H1 (cell line): ENCODE measurements around the gene AKAP7.

Experiments
- CTCF ChIP-seq, 3 experiments: IDR thresholded peaks; 1 replicate in 2 of 3; 2 replicates in 1 of 3; pipeline versions ENCODE4 v1.5.1 to v1.6.1; 2011; ENCODE audit warnings: low read length in 3 of 3, mild to moderate bottlenecking in 3 of 3, inconsistent platforms in 2 of 3, low read depth in 1 of 3, moderate library complexity in 1 of 3; ENCODE audit not compliant: insufficient read depth in 1 of 3; ENCODE audit errors: control extremely low read depth in 1 of 3
- EP300 ChIP-seq, 2 experiments: IDR thresholded peaks; 1 replicate in 1 of 2; 2 replicates in 1 of 2; pipeline ENCODE4 v1.6.1; 2011 to 2012; ENCODE audit warnings: low read depth in 2 of 2, low read length in 2 of 2, mild to moderate bottlenecking in 2 of 2, borderline replicate concordance in 1 of 2, inconsistent platforms in 1 of 2, moderate library complexity in 1 of 2
- EZH2 ChIP-seq: fragments of 200-600 bp; sonication (generic); IDR thresholded peaks from 2 replicates; pipeline ENCODE4 v1.7.1; 2012; ENCODE audit warnings: low read depth, mild to moderate bottlenecking, moderate library complexity, low read length, inconsistent platforms; ENCODE audit not compliant: severe bottlenecking
- GABPA ChIP-seq: IDR thresholded peaks from 2 replicates; pipeline ENCODE4 v1.6.1; 2011; ENCODE audit warnings: mild to moderate bottlenecking, low read length, moderate library complexity, borderline replicate concordance; ENCODE audit not compliant: insufficient read depth
- KDM1A ChIP-seq: fragments of 200-600, 300-600 bp; sonication (generic); IDR thresholded peaks from 2 replicates; pipeline ENCODE4 v1.7.1; 2016; ENCODE audit warnings: mild to moderate bottlenecking, low read length, borderline replicate concordance
- MAFK ChIP-seq: IDR thresholded peaks from 2 replicates; pipeline ENCODE4 v1.6.1; 2012; ENCODE audit warnings: low read depth, mild to moderate bottlenecking, improper control_type of control experiment, low read length
- PHF8 ChIP-seq: fragments of 200-600 bp; sonication (generic); conservative IDR thresholded peaks from 2 replicates; pipeline ENCODE4 v1.7.1; 2012; ENCODE audit warnings: low read depth, mild to moderate bottlenecking, inconsistent platforms, low read length, moderate library complexity
- POLR2A ChIP-seq, 2 experiments: IDR thresholded peaks; 1 replicate in 1 of 2; 2 replicates in 1 of 2; pipeline ENCODE4 v1.6.1; 2011; ENCODE audit warnings: low read depth in 2 of 2, low read length in 2 of 2, mild to moderate bottlenecking in 2 of 2; ENCODE audit errors: control extremely low read depth in 1 of 2
- POLR2AphosphoS5 ChIP-seq: IDR thresholded peaks from 2 replicates; pipeline ENCODE4 v1.6.1; 2011; ENCODE audit warnings: low read depth, low read length
- RBBP5 ChIP-seq: IDR thresholded peaks from 2 replicates; pipeline ENCODE4 v1.7.1; 2012; ENCODE audit warnings: low read depth, mild to moderate bottlenecking, inconsistent platforms, low read length, moderate library complexity, borderline replicate concordance
- TF ChIP-seq, protein P1 (sequence below): IDR thresholded peaks from 2 replicates; pipeline ENCODE4 v1.6.1; 2011; ENCODE audit warnings: low read depth, mild to moderate bottlenecking, low read length; ENCODE audit not compliant: insufficient read depth
- TF ChIP-seq, protein P2 (sequence below): IDR thresholded peaks from 2 replicates; pipeline ENCODE4 v1.6.1; 2012; ENCODE audit warnings: low read length, inconsistent platforms
- TF ChIP-seq, protein P3 (sequence below): IDR thresholded peaks from 2 replicates; pipeline ENCODE4 v1.6.1; 2011; ENCODE audit warnings: low read length, improper control_type of control experiment

- TF ChIP-seq CTCF (IDR thresholded peaks at IDR 0.05; ENCODE audit: control extremely low read depth in 1 of 3, insufficient read depth in 1 of 3, low read depth in 1 of 3, low read length in 3 of 3): no peak
- no peak for TF ChIP-seq PHF8
- TF ChIP-seq POLR2A (IDR thresholded peaks at IDR 0.05; ENCODE audit: control extremely low read depth in 1 of 2, low read depth in 2 of 2, low read length in 2 of 2): no peak
- TF ChIP-seq, protein P1, sequence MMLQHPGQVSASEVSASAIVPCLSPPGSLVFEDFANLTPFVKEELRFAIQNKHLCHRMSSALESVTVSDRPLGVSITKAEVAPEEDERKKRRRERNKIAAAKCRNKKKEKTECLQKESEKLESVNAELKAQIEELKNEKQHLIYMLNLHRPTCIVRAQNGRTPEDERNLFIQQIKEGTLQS: no peak
- TF ChIP-seq EP300 (IDR thresholded peaks at IDR 0.05; ENCODE audit: borderline replicate concordance in 1 of 2, low read depth in 2 of 2, low read length in 2 of 2): no peak
- no peak for TF ChIP-seq POLR2AphosphoS5
- TF ChIP-seq EZH2: no peak
- TF ChIP-seq, protein P2, sequence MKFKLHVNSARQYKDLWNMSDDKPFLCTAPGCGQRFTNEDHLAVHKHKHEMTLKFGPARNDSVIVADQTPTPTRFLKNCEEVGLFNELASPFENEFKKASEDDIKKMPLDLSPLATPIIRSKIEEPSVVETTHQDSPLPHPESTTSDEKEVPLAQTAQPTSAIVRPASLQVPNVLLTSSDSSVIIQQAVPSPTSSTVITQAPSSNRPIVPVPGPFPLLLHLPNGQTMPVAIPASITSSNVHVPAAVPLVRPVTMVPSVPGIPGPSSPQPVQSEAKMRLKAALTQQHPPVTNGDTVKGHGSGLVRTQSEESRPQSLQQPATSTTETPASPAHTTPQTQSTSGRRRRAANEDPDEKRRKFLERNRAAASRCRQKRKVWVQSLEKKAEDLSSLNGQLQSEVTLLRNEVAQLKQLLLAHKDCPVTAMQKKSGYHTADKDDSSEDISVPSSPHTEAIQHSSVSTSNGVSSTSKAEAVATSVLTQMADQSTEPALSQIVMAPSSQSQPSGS: no peak
- TF ChIP-seq, protein P3, sequence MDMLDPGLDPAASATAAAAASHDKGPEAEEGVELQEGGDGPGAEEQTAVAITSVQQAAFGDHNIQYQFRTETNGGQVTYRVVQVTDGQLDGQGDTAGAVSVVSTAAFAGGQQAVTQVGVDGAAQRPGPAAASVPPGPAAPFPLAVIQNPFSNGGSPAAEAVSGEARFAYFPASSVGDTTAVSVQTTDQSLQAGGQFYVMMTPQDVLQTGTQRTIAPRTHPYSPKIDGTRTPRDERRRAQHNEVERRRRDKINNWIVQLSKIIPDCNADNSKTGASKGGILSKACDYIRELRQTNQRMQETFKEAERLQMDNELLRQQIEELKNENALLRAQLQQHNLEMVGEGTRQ: no peak
- no peak for TF ChIP-seq MAFK
- no peak for TF ChIP-seq KDM1A
- no peak for TF ChIP-seq RBBP5
- TF ChIP-seq GABPA: no peak
These were observed 42.7 kb downstream of the AKAP7 start for GRCh38 chr6:131177996-131178395.
